DMS 273 (cell line): ENCODE data around the gene C9orf50.
A peak's percentile ranks its signal among the peaks of the same experiment; 100 is the strongest.
"Not testable (repeated sequence)": the region's sequence is repeated elsewhere in the genome, so short reads cannot be mapped to it uniquely, and the experiment has no call there.

Experiments
- DNase-seq: peaks from one replicate; lab custom pipeline; 2025; ENCODE audit not compliant: unreplicated experiment; lab: John Stamatoyannopoulos, UW

Gene C9orf50

GRCh38 chr9:129620669-129621295 is at the start of gene C9orf50:
Gene C9orf50 (minus strand): TSS chr9:129621101. CDS start chr9:129620574, 527 bp downstream.
- DNase-seq, result peak; percentile 43

GRCh38 chr9:129669946-129670345 is 49.0 kb upstream of the C9orf50 start:
- DNase-seq, result no peak

- no peak for DNase-seq
These were observed 48.3 kb upstream of the C9orf50 start for GRCh38 chr9:129669141-129669718.

GRCh38 chr9:129667850-129668249 is 46.9 kb upstream of the C9orf50 start:
- DNase-seq, result no peak

GRCh38 chr9:129667378-129667777 is 46.5 kb upstream of the C9orf50 start:
- DNase-seq, result no peak

- DNase-seq, result no peak
These were observed 45.7 kb upstream of the C9orf50 start for GRCh38 chr9:129666575-129666974.

- peak; percentile 50 for DNase-seq
These were observed 45.1 kb upstream of the C9orf50 start for GRCh38 chr9:129665814-129666520.

GRCh38 chr9:129665389-129665775 is 44.5 kb upstream of the C9orf50 start, which contains the start of gene PRRX2:
Gene PRRX2 (plus strand): TSS chr9:129665647. CDS start chr9:129665868, 221 bp downstream.
- peak; percentile 67 for DNase-seq

- no peak for DNase-seq
These were observed 44.0 kb upstream of the C9orf50 start for GRCh38 chr9:129664746-129665388.

GRCh38 chr9:129662239-129662638 is 41.3 kb upstream of the C9orf50 start:
- DNase-seq, result not testable (repeated sequence)

GRCh38 chr9:129661029-129661428 is 40.1 kb upstream of the C9orf50 start:
- no peak for DNase-seq

- no peak for DNase-seq
These were observed 36.0 kb upstream of the C9orf50 start for GRCh38 chr9:129656795-129657390.

GRCh38 chr9:129655696-129656095 is 34.8 kb upstream of the C9orf50 start:
- DNase-seq, result no peak

- DNase-seq, result no peak
These were observed 34.3 kb upstream of the C9orf50 start for GRCh38 chr9:129655154-129655553.

GRCh38 chr9:129654554-129655040 is 33.7 kb upstream of the C9orf50 start:
- DNase-seq, result no peak

GRCh38 chr9:129653823-129654553 is 33.1 kb upstream of the C9orf50 start:
- no peak for DNase-seq

GRCh38 chr9:129650680-129651235 is 29.9 kb upstream of the C9orf50 start:
- no peak for DNase-seq

- DNase-seq, result no peak
These were observed 29.1 kb upstream of the C9orf50 start for GRCh38 chr9:129649726-129650679.

GRCh38 chr9:129648764-129649115 is 27.8 kb upstream of the C9orf50 start:
- no peak for DNase-seq
